Progenitor cell of endocrine pancreas (in vitro differentiated cells): ENCODE results near the gene GNAL. TPM values are rescaled to one million over a fixed set of nuclear protein-coding genes. Genes with fewer than 3 reads are reported as not detected.

ENCODE experiments used
- DNase-seq: peaks from one replicate; pipeline ENCODE4 v3.0.0; 2021; ENCODE audit warnings: low spot score; ENCODE audit not compliant: unreplicated experiment
- H3K27ac Mint-ChIP-seq: 2 replicates; pipeline ENCODE4 v1.8.0; 2021; ENCODE audit warnings: mild to moderate bottlenecking, moderate library complexity, mixed read lengths
- H3K27me3 Mint-ChIP-seq: 2 replicates; pipeline ENCODE4 v1.8.0; 2021; ENCODE audit warnings: mixed read lengths
- H3K36me3 Mint-ChIP-seq: 2 replicates; pipeline ENCODE4 v1.8.0; 2022; ENCODE audit warnings: mixed read lengths; ENCODE audit not compliant: insufficient read depth
- H3K4me1 Mint-ChIP-seq: 2 replicates; pipeline ENCODE4 v1.8.0; 2021; ENCODE audit warnings: low read depth, mixed read lengths
- H3K4me3 Mint-ChIP-seq: 2 replicates; pipeline ENCODE4 v1.8.0; 2021; ENCODE audit warnings: low read depth, mild to moderate bottlenecking, moderate library complexity, mixed read lengths
- H3K9me3 Mint-ChIP-seq: 2 replicates; pipeline ENCODE4 v1.8.0; 2021; ENCODE audit warnings: low read depth, mixed read lengths
- total RNA-seq: library from RNA; stranded (reverse); gene quantifications from 2 replicates; pipeline ENCODE4 v1.2.1, GENCODE V29; 2021
- TF ChIP-seq, protein P1 (sequence below): fragments of 200-600 bp; sonication (generic); IDR thresholded peaks from one replicate; pipeline ENCODE4 v1.5.0; 2021; ENCODE audit warnings: antibody characterized with exemption, mild to moderate bottlenecking; ENCODE audit not compliant: unreplicated experiment

Gene GNAL
- total RNA-seq, 1 donor from 2014 or later: 10.0 TPM

DNA sequence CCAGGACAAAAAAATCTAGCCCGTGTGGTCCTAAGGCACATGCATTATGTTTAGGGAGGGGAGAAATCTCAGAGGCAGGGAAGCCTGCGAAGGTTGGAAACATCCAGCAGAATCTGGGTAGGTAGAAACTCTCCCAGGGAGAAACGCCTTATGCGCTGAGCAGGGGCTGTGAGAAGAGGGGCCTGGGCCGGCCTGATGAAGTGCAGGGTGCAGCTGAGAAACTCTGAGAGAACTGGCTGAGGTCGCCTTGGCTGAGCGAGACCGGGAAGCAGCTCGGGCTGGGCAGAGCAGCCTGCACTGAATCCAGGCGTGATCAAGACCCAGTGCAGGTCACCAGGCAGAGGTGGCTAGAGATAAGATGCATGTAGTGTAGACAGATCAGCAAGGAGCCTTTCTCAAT, 177.3 kb downstream of the GNAL start:
- Mint-ChIP-seq H3K4me3 (no peak overlapping the region), H3K27me3 (no peaks in the 10 kb centered on the region), H3K4me1 (peaks cover 5% of the 10 kb centered on the region), H3K36me3 (no peaks in the 10 kb centered on the region), H3K27ac (no peak overlapping the region), H3K9me3 (no peaks in the 10 kb centered on the region)
- no peak for DNase-seq
- TF ChIP-seq, protein P1, sequence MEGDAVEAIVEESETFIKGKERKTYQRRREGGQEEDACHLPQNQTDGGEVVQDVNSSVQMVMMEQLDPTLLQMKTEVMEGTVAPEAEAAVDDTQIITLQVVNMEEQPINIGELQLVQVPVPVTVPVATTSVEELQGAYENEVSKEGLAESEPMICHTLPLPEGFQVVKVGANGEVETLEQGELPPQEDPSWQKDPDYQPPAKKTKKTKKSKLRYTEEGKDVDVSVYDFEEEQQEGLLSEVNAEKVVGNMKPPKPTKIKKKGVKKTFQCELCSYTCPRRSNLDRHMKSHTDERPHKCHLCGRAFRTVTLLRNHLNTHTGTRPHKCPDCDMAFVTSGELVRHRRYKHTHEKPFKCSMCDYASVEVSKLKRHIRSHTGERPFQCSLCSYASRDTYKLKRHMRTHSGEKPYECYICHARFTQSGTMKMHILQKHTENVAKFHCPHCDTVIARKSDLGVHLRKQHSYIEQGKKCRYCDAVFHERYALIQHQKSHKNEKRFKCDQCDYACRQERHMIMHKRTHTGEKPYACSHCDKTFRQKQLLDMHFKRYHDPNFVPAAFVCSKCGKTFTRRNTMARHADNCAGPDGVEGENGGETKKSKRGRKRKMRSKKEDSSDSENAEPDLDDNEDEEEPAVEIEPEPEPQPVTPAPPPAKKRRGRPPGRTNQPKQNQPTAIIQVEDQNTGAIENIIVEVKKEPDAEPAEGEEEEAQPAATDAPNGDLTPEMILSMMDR: no peak

DNA sequence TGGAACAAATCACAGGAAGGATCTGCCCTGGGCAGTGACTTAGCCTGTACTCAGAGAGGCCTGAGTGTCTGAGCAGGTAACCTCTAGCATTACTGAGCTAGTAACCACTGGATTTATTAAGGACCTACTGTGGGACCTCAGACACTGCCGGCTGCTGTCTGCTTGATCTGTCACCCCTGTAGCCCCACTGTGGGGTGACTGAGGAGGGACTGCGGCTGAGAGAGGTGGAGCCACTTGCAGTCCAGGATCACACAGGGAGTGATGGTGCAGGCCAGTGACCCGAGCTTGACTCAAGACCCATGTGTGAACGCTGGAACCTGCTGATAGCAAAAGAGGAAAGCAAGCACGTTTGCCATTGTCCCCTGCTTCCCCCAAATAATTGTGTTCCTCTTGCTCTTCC, 177.7 kb downstream of the GNAL start:
- no peak overlapping the region for H3K27ac Mint-ChIP-seq
- DNase-seq: no peak
- H3K27me3 Mint-ChIP-seq: no peaks in the 10 kb centered on the region
- no peaks in the 10 kb centered on the region for H3K36me3 Mint-ChIP-seq
- TF ChIP-seq, protein P1: no peak
- no peaks in the 10 kb centered on the region for H3K9me3 Mint-ChIP-seq
- H3K4me3 Mint-ChIP-seq: no peak overlapping the region
- H3K4me1 Mint-ChIP-seq: peaks cover 4% of the 10 kb centered on the region

DNA sequence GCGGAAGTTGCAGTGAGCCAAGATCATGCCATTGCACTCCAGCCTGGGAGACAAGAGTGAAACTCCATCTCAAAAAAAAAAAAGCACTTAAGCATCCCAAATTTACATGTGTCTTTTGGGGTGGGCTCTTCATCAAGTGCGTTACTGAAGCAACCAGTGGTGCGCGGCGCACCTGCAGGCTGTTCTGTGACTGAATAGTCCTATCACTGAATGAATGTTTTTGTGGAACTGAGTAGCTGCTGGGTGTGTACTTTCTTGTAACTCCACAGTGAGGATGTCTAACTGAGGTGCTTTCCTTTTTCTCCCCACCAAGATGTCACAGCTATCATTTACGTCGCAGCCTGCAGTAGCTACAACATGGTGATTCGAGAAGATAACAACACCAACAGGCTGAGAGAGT, 179.2 kb downstream of the GNAL start:
- H3K4me3 Mint-ChIP-seq: no peak overlapping the region
- H3K27me3 Mint-ChIP-seq: no peaks in the 10 kb centered on the region
- DNase-seq: no peak
- TF ChIP-seq, protein P1: no peak
- no peaks in the 10 kb centered on the region for H3K36me3 Mint-ChIP-seq
- no peaks in the 10 kb centered on the region for H3K9me3 Mint-ChIP-seq
- H3K27ac Mint-ChIP-seq: no peak overlapping the region
- H3K4me1 Mint-ChIP-seq: no peaks in the 10 kb centered on the region

DNA sequence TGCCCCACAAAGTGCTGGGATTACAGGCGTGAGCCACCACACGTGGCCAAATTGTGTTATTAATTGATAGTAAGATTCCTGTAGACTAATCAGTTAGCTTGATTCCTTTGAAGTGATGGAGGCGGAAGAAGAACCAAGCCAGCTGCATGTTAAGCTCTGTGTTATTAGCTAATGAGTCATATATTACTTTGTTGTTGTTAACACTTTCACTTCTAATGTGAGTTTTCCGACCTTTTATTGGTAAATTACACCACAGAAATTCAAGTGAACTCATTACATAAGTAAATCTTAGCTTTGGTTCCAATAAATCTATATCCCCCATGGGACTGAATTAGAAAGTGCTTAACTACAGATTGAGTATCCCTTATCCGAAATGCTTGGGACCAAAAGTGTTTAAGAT, 182.4 kb downstream of the GNAL start:
- H3K36me3 Mint-ChIP-seq: peaks cover 8% of the 10 kb centered on the region
- TF ChIP-seq, protein P1: no peak
- H3K4me1 Mint-ChIP-seq: no peaks in the 10 kb centered on the region
- peaks cover 2% of the 10 kb centered on the region for H3K9me3 Mint-ChIP-seq
- H3K27ac Mint-ChIP-seq: no peak overlapping the region
- H3K27me3 Mint-ChIP-seq: no peaks in the 10 kb centered on the region
- H3K4me3 Mint-ChIP-seq: no peak overlapping the region
- no peak for DNase-seq

DNA sequence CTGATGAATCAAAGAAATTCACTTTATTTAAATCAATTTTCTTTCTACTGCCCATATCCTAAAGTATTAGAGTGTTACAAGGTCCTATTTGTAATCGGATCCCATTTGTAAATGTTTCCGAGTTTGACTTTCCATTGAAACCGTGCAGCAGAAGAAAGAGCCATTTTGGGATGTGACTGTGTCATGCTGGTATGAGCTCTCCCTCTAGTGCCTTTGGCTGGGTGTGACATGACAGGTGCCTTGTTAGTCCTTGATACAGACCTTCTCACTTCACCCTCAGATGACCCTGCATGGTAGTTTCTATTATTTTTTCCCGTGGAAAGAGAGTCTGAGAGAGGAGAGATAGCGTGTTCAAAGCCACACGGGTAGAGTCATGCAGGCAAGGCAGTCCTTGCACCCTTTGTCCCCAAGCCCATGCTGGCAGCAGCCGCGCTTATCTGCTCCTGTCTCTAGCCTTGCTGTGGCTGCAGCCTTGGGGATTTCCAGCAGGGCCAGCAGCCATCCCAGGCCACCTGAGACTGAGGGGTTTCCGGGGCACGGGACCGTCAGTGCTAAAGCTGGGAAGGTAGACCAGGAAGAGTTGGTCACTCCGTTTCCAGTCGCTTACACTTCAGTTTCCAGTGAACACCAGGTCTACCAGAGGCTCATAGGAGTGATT, 183.5 kb downstream of the GNAL start:
- H3K36me3 Mint-ChIP-seq: peaks cover 10% of the 10 kb centered on the region
- peaks cover 2% of the 10 kb centered on the region for H3K9me3 Mint-ChIP-seq
- H3K4me1 Mint-ChIP-seq: no peaks in the 10 kb centered on the region
- no peak overlapping the region for H3K27ac Mint-ChIP-seq
- no peak overlapping the region for H3K4me3 Mint-ChIP-seq
- TF ChIP-seq, protein P1: peak; percentile 24
- no peak for DNase-seq
- no peaks in the 10 kb centered on the region for H3K27me3 Mint-ChIP-seq
